Duodenal mucosa (tissue), 2 donors: ENCODE data around the gene PLCG2.
"Not testable (repeated sequence)": the region's sequence is repeated elsewhere in the genome, so short reads cannot be mapped to it uniquely, and the experiment has no call there.

Source experiments
- H3K27ac ChIP-seq: one replicate; pipeline ENCODE4 v1.7.0; 2013; ENCODE audit warnings: low read depth, low read length
- H3K27me3 ChIP-seq, 2 donors: one replicate each; pipeline ENCODE4 v1.7.0; 2013; ENCODE audit warnings: low read length in 2 of 2, control low read depth in 1 of 2; ENCODE audit not compliant: insufficient read depth in 2 of 2, control insufficient read depth in 1 of 2
- H3K36me3 ChIP-seq, 2 donors: one replicate each; pipeline ENCODE4 v1.7.0; 2013; ENCODE audit warnings: low read length in 2 of 2, control low read depth in 1 of 2; ENCODE audit not compliant: insufficient read depth in 2 of 2, control insufficient read depth in 1 of 2
- H3K4me1 ChIP-seq, 2 donors: one replicate each; pipeline ENCODE4 v1.7.0; 2013; ENCODE audit warnings: low read length in 2 of 2, control low read depth in 1 of 2; ENCODE audit not compliant: insufficient read depth in 2 of 2, control insufficient read depth in 1 of 2
- H3K4me3 ChIP-seq, 2 donors: one replicate each; pipeline ENCODE4 v1.7.0; 2013; ENCODE audit warnings: low read length in 2 of 2, low read depth in 1 of 2
- H3K9ac ChIP-seq, 2 donors: one replicate each; pipeline ENCODE4 v1.7.0; 2013; ENCODE audit warnings: low read length in 2 of 2, low read depth in 1 of 2
- H3K9me3 ChIP-seq, 2 donors: one replicate each; pipeline ENCODE4 v1.7.0; 2013; ENCODE audit warnings: low read length in 2 of 2, control low read depth in 1 of 2; ENCODE audit not compliant: control insufficient read depth in 1 of 2

Gene PLCG2

GRCh38 chr16:82005027-82005830 lies 226.1 kb downstream of the PLCG2 start:
- H3K9ac ChIP-seq = no peak overlapping the region
- no peak overlapping the region for H3K27ac ChIP-seq
- peaks cover 6 to 10% of the 10 kb centered on the region in 2 donors for H3K9me3 ChIP-seq
- H3K36me3 ChIP-seq = peaks cover 10 to 14% of the 10 kb centered on the region in 2 donors
- H3K4me3 ChIP-seq = no peak overlapping the region
- H3K27me3 ChIP-seq = no peaks in the 10 kb centered on the region
- peaks cover under 1 to 25% of the 10 kb centered on the region in 2 donors for H3K4me1 ChIP-seq

- Histone ChIP-seq H3K36me3 (peaks cover 8 to 14% of the 10 kb centered on the region in 2 donors), H3K4me3 (no peak overlapping the region), H3K9ac (no peak overlapping the region), H3K4me1 (peaks cover 8 to 30% of the 10 kb centered on the region in 2 donors), H3K27ac (no peak overlapping the region), H3K9me3 (peaks cover 6 to 10% of the 10 kb centered on the region in 2 donors), H3K27me3 (no peaks in the 10 kb centered on the region)
Observed at GRCh38 chr16:82006036-82006435, 226.9 kb downstream of the PLCG2 start.

- peaks cover 15 to 37% of the 10 kb centered on the region in 2 donors for H3K4me1 ChIP-seq
- H3K4me3 ChIP-seq = no peak overlapping the region
- no peak overlapping the region for H3K9ac ChIP-seq
- H3K36me3 ChIP-seq = peaks cover 8 to 11% of the 10 kb centered on the region in 2 donors
- H3K27me3 ChIP-seq = no peaks in the 10 kb centered on the region
- H3K9me3 ChIP-seq = peaks cover 6 to 10% of the 10 kb centered on the region in 2 donors
- no peak overlapping the region for H3K27ac ChIP-seq
Observed at GRCh38 chr16:82007189-82007588, 228.1 kb downstream of the PLCG2 start.

- Histone ChIP-seq H3K9ac (no peak overlapping the region), H3K27ac (no peak overlapping the region), H3K4me3 (no peak overlapping the region), H3K9me3 (peaks cover 6 to 10% of the 10 kb centered on the region in 2 donors), H3K27me3 (no peaks in the 10 kb centered on the region), H3K4me1 (peaks cover 20 to 45% of the 10 kb centered on the region in 2 donors), H3K36me3 (peaks cover 4 to 8% of the 10 kb centered on the region in 2 donors)
Observed at GRCh38 chr16:82008957-82009592, 230.0 kb downstream of the PLCG2 start.

- H3K27ac ChIP-seq, H3K9ac ChIP-seq, H3K4me3 ChIP-seq, H3K36me3 ChIP-seq, H3K27me3 ChIP-seq, H3K9me3 ChIP-seq: not testable (repeated sequence)
- H3K4me1 ChIP-seq = peaks cover 20 to 41% of the 10 kb centered on the region in 2 donors
Observed at GRCh38 chr16:82009789-82010188, 230.7 kb downstream of the PLCG2 start.

GRCh38 chr16:82010649-82011048 lies 231.6 kb downstream of the PLCG2 start:
- no peaks in the 10 kb centered on the region for H3K27me3 ChIP-seq
- H3K9me3 ChIP-seq = peaks cover 13 to 15% of the 10 kb centered on the region in 2 donors
- H3K27ac ChIP-seq = no peak overlapping the region
- H3K4me3 ChIP-seq = peak overlapping the region; percentile 74 to 84
- H3K4me1 ChIP-seq = peaks cover 20 to 33% of the 10 kb centered on the region in 2 donors
- peaks cover 0 to 8% of the 10 kb centered on the region in 2 donors for H3K36me3 ChIP-seq
- H3K9ac ChIP-seq = peak overlapping the region; percentile 35 to 64

GRCh38 chr16:82011199-82011641 lies 232.1 kb downstream of the PLCG2 start, which contains the start of gene SDR42E1:
Gene SDR42E1 (minus strand): TSS chr16:82011470. CDS start chr16:82000858, 10,612 bp downstream.
- H3K9me3 ChIP-seq = peaks cover 13 to 15% of the 10 kb centered on the region in 2 donors
- peak within 1 kb of the TSS; percentile 64 to 69 for H3K9ac ChIP-seq
- H3K4me1 ChIP-seq = peaks cover 26 to 36% of the 10 kb centered on the region in 2 donors
- peak within 1 kb of the TSS; percentile 74 to 84 for H3K4me3 ChIP-seq
- H3K27ac ChIP-seq = no peak within 1 kb of the TSS
- peaks cover 0 to 8% of the 10 kb centered on the region in 2 donors for H3K36me3 ChIP-seq
- no peaks in the 10 kb centered on the region for H3K27me3 ChIP-seq
